ENCODE measurements around the gene NRXN3. TPM values are rescaled to one million over a fixed set of nuclear protein-coding genes. Genes with fewer than 3 reads are reported as not detected.

Gene NRXN3
- total and polyA plus RNA-seq, 2 of the 13 experiments (the other 11 are each of a cell fraction or from before 2014, with no cell fraction given), result 0.03 TPM; not detected in 1

- FAIRE-seq, result no peak
- Histone ChIP-seq H3K4me2 (ENCODE audit: low read depth, low read length) (no peak overlapping the region), H3K27ac (ENCODE audit: extremely low read length, insufficient read depth, low read length) (no peak overlapping the region), H3K9ac (ENCODE audit: insufficient read depth, low read depth, low read length) (no peak overlapping the region), H3K4me3 (replicated peaks in 1 of 3; ENCODE audit: insufficient read depth in 1 of 3, low read depth in 2 of 3, low read length in 3 of 3) (no peak overlapping the region), H3K36me3 (replicated peaks in 1 of 2; ENCODE audit: control insufficient read depth in 1 of 2, insufficient read depth in 2 of 2, low read length in 2 of 2) (no peaks in the 10 kb centered on the region), H3K4me1 (ENCODE audit: insufficient read depth, low read length) (no peaks in the 10 kb centered on the region), H2AFZ (ENCODE audit: low read length) (no peak overlapping the region), H4K20me1 (ENCODE audit: insufficient read depth, low read length) (no peaks in the 10 kb centered on the region), H3K79me2 (ENCODE audit: insufficient read depth, low read length) (no peaks in the 10 kb centered on the region), H3K9me3 (ENCODE audit: low read length) (no peaks in the 10 kb centered on the region), H3K27me3 (ENCODE audit: control insufficient read depth in 1 of 2, insufficient read depth in 2 of 2, low read length in 2 of 2) (no peaks in the 10 kb centered on the region; a peak in 1 of 5 replicates)
- WGBS (ENCODE audit: low lambda C conversion rate), result 23% methylated on average over 5 of the region's 5 CpGs
- CTCF ChIA-PET (ENCODE audit: low intra/inter-chr PET ratio, low total read pairs), result no interaction called here
- DNase-seq (ENCODE audit: low spot score), result no peak
- POLR2A ChIA-PET, result no interaction called here
- no TSS peak for BruUV-seq (replicated peaks)
- intact Hi-C loops (cut with micrococcal nuclease; ENCODE audit: unreplicated experiment) (no loop called here), in situ Hi-C loops (cut with HindIII; ENCODE audit: extremely low pct_ligation_motif_present, low pct_unique_long_range_greater_than_20kb) (no loop called here)
- no peak for ATAC-seq
- no peak for TF ChIP-seq SRSF4 (IDR thresholded peaks at IDR 0.05; ENCODE audit: low read depth, low read length, poor library complexity, severe bottlenecking)
- TF ChIP-seq ZBTB46 (CRISPR knock-in tag; IDR thresholded peaks at IDR 0.05; ENCODE audit: borderline replicate concordance), result no peak
- no peak for TF ChIP-seq ZBTB3 (CRISPR knock-in tag; IDR thresholded peaks at IDR 0.05; ENCODE audit: borderline replicate concordance, low read depth)
- no peak for TF ChIP-seq NFKB2 (CRISPR knock-in tag; IDR thresholded peaks at IDR 0.05; ENCODE audit: borderline replicate concordance)
- TF ChIP-seq KLF13 (CRISPR knock-in tag; IDR thresholded peaks at IDR 0.05), result no peak
- TF ChIP-seq ZNF280D (CRISPR knock-in tag; IDR thresholded peaks at IDR 0.05), result no peak
- TF ChIP-seq ZNF547 (CRISPR knock-in tag; IDR thresholded peaks at IDR 0.05), result no peak
- TF ChIP-seq ZNF407 (CRISPR knock-in tag; IDR thresholded peaks at IDR 0.05; ENCODE audit: not compliant biosample characterization), result no peak
- TF ChIP-seq ZBTB21 (CRISPR knock-in tag; IDR thresholded peaks at IDR 0.05), result no peak
- no peak for TF ChIP-seq ZNF335 (CRISPR knock-in tag; IDR thresholded peaks at IDR 0.05)
- TF ChIP-seq SOX13 (IDR thresholded peaks at IDR 0.05), result no peak
- no peak for TF ChIP-seq SOX13 (CRISPR knock-in tag; conservative IDR thresholded peaks at IDR 0.05 in 1 of 2, IDR thresholded peaks at IDR 0.05 in 1 of 2)
These were observed 27.2 kb upstream of the NRXN3 start for GRCh38 chr14:78142998-78143397.

Measured in HepG2 (cell line).